Activated CD4-positive, alpha-beta T cell treated with anti-CD3 and anti-CD28 coated beads, Interleukin-2, amount 10 ng/mL, durations not matched to agents 24 days and 14 days (primary cell): ENCODE results near the gene PSME2. TPM values are rescaled to one million over a fixed set of nuclear protein-coding genes. Genes with fewer than 3 reads are reported as not detected.
A peak's percentile ranks its signal among the peaks of the same experiment; 100 is the strongest.

Source experiments
- DNase-seq: peaks from one replicate; pipeline ENCODE4 v3.0.0; 2022
- H3K27ac Mint-ChIP-seq: one replicate; pipeline ENCODE4 v1.8.0; 2022; ENCODE audit warnings: mild to moderate bottlenecking, mixed read lengths
- H3K27me3 Mint-ChIP-seq: one replicate; pipeline ENCODE4 v1.8.0; 2022; ENCODE audit warnings: mixed read lengths
- H3K36me3 Mint-ChIP-seq: one replicate; pipeline ENCODE4 v1.8.0; 2022; ENCODE audit warnings: low read depth, mild to moderate bottlenecking, mixed read lengths
- H3K4me1 Mint-ChIP-seq: one replicate; pipeline ENCODE4 v1.8.0; 2021; ENCODE audit warnings: mixed read lengths
- H3K4me3 Mint-ChIP-seq: one replicate; pipeline ENCODE4 v1.8.0; 2022; ENCODE audit warnings: mild to moderate bottlenecking, moderate library complexity, mixed read lengths
- H3K9me3 Mint-ChIP-seq: one replicate; pipeline ENCODE4 v1.8.0; 2021; ENCODE audit warnings: mixed read lengths
- intact Hi-C: fragments of 100-400 bp; cut with micrococcal nuclease; formaldehyde crosslinking; loops from one replicate; pipeline ENCODE4 v1.15.1; 2023
- total RNA-seq: library from RNA; stranded (reverse); gene quantifications from 2 replicates; pipeline ENCODE4 v1.2.3, GENCODE V29; 2022

Gene PSME2
- total RNA-seq, 1 donor from 2014 or later, result 565 TPM

- intact Hi-C loops, result no loop called here
- Mint-ChIP-seq H3K4me3 (no peak overlapping the region), H3K9me3 (no peaks in the 10 kb centered on the region), H3K36me3 (peaks cover 57% of the 10 kb centered on the region), H3K4me1 (peaks cover 19% of the 10 kb centered on the region), H3K27ac (no peak overlapping the region), H3K27me3 (no peaks in the 10 kb centered on the region)
- DNase-seq, result no peak
Measured at GRCh38 chr14:24185026-24185425, 38.6 kb upstream of the PSME2 start.

GRCh38 chr14:24184104-24184970 is 37.9 kb upstream of the PSME2 start:
- Mint-ChIP-seq H3K27ac (no peak overlapping the region), H3K36me3 (peaks cover 58% of the 10 kb centered on the region), H3K9me3 (no peaks in the 10 kb centered on the region), H3K4me3 (no peak overlapping the region), H3K27me3 (no peaks in the 10 kb centered on the region), H3K4me1 (peaks cover 16% of the 10 kb centered on the region)
- DNase-seq, result peak; percentile 61
- intact Hi-C loops, result no loop called here

- no peak overlapping the region for H3K4me3 Mint-ChIP-seq
- H3K9me3 Mint-ChIP-seq, result no peaks in the 10 kb centered on the region
- intact Hi-C loops, result no loop called here
- no peak overlapping the region for H3K27ac Mint-ChIP-seq
- DNase-seq, result no peak
- peaks cover 67% of the 10 kb centered on the region for H3K36me3 Mint-ChIP-seq
- H3K4me1 Mint-ChIP-seq, result peaks cover 15% of the 10 kb centered on the region
- H3K27me3 Mint-ChIP-seq, result no peaks in the 10 kb centered on the region
Measured at GRCh38 chr14:24183014-24183481, 36.6 kb upstream of the PSME2 start.

- intact Hi-C loops, result no loop called here
- Mint-ChIP-seq H3K9me3 (no peaks in the 10 kb centered on the region), H3K4me1 (peaks cover 9% of the 10 kb centered on the region), H3K36me3 (peaks cover 68% of the 10 kb centered on the region), H3K27me3 (no peaks in the 10 kb centered on the region), H3K4me3 (no peak overlapping the region), H3K27ac (peak overlapping the region; percentile 52)
- no peak for DNase-seq
Measured at GRCh38 chr14:24182110-24182882, 35.9 kb upstream of the PSME2 start.

GRCh38 chr14:24181371-24182077 is 35.1 kb upstream of the PSME2 start:
- Mint-ChIP-seq H3K4me3 (no peak overlapping the region), H3K27me3 (no peaks in the 10 kb centered on the region), H3K4me1 (peaks cover 5% of the 10 kb centered on the region), H3K36me3 (peaks cover 70% of the 10 kb centered on the region), H3K27ac (no peak overlapping the region), H3K9me3 (no peaks in the 10 kb centered on the region)
- intact Hi-C loops, result no loop called here
- peak; percentile 60 for DNase-seq

DNA sequence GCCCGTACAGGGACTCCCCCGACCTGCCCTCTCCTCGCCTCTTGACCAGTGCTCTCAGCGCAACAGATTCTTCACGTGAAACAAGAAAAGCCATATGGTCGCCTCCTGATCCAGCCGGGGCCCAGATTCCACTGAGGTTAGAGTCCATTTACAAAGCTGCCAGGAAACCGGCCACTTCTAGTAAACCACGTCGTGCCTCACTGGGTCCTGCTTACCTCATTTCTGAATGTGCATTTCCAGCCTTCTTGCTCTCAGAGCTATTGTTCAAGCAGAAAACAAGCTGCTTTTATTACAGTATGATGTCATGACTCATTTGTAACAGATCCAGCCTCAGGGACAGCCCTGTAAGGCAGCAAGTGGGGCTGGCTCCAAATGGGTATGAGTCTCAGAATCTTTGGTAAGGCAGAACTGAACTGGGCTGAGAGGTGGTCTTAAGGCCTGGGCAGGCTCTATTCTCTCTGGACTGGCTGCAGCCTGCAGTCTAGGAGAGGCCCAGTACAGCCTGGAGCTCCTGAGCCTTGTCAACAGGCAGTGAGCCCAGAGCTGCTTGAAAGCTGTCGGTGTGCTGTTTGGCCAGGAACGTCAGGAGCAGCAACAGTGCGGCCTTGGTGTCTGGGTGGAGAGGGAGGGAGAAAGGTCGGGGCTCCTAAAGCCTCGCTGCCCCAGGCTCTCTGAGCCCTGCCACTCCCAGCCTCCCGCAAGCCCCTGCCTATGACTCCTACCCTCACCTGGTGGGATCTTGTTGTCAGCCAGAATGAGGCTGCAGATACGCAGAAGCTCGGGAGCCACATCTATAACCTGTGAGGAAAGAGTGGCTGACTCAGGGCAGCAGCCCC is 33.8 kb upstream of the PSME2 start:
- H3K36me3 Mint-ChIP-seq, result peaks cover 66% of the 10 kb centered on the region
- H3K9me3 Mint-ChIP-seq, result no peaks in the 10 kb centered on the region
- intact Hi-C loops, result no loop called here
- H3K27ac Mint-ChIP-seq, result peak overlapping the region; percentile 12
- no peak overlapping the region for H3K4me3 Mint-ChIP-seq
- peaks cover 2% of the 10 kb centered on the region for H3K4me1 Mint-ChIP-seq
- H3K27me3 Mint-ChIP-seq, result no peaks in the 10 kb centered on the region
- DNase-seq, result no peak

DNA sequence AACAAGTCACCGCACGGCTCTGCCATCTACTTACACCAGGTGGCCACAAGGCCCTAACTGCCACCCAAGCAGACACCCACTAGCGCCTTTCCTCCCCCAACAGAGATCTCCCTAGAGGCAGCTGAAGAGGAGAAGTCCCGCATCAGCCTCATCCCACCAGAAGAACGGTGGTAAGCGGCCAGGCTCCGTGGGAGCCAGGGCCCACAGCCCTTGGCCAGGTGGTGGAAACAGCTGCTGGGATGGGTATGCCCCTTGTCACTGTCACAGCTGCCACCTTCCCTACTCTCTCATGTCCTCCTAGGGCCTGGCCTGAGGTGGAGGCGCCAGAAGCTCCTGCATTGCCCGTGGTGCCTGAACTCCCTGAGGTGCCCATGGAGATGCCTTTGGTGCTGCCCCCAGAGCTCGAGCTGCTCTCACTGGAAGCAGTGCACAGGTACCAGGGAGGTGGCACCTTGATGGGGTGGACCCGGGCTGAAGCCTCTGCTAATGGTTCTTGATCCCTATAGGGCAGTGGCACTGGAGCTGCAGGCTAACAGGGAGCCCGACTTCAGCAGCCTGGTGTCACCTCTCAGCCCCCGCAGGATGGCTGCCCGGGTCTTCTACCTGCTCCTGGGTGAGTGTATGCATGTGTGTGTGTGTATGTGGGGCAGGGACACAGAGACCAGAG is 33.0 kb upstream of the PSME2 start:
- Mint-ChIP-seq H3K4me3 (no peak overlapping the region), H3K9me3 (no peaks in the 10 kb centered on the region), H3K4me1 (peaks cover 5% of the 10 kb centered on the region), H3K27me3 (no peaks in the 10 kb centered on the region), H3K27ac (peak overlapping the region; percentile 59), H3K36me3 (peaks cover 68% of the 10 kb centered on the region)
- peak; percentile 57 for DNase-seq
- intact Hi-C loops, result no loop called here

DNA sequence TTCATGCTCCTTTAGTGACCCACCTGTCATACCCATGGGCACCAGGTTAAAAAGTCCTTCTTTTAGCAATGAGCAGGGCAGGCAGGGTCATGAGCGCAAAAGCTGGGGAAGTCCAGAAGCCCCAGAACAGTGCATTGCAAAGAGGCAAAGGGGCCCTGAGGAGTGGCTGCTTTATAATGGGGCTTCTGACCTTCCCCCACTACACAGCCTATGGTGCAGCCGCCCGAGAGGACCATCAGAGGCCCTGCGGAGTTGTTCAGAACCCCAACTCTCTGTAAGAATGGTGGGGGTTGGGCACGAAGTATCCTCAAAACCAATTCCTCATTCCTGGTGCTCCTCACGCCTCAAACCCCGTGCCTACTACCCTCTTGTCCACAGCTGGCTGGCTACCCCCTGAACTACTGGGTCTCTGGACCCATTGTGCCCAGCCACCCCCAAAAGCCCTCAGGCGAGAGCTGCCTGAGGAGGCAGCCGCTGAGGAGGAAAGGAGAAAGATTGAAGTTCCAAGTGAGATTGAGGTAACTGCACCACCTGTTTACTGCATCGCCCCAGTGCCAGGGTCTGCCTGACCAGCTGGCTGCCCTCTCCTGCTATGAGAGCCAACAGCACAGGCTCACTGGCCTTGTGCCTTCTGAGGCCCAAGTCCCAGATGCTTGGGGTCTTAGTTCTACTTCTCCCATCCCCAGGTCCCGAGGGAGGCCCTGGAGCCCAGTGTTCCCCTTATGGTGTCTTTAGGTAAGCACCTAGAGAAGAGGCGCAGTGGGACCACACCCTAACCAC is 32.2 kb upstream of the PSME2 start:
- Mint-ChIP-seq H3K4me3 (no peak overlapping the region), H3K4me1 (peaks cover 5% of the 10 kb centered on the region), H3K27me3 (no peaks in the 10 kb centered on the region), H3K9me3 (no peaks in the 10 kb centered on the region), H3K36me3 (peaks cover 66% of the 10 kb centered on the region), H3K27ac (no peak overlapping the region)
- peak; percentile 55 for DNase-seq
- intact Hi-C loops, result no loop called here

DNA sequence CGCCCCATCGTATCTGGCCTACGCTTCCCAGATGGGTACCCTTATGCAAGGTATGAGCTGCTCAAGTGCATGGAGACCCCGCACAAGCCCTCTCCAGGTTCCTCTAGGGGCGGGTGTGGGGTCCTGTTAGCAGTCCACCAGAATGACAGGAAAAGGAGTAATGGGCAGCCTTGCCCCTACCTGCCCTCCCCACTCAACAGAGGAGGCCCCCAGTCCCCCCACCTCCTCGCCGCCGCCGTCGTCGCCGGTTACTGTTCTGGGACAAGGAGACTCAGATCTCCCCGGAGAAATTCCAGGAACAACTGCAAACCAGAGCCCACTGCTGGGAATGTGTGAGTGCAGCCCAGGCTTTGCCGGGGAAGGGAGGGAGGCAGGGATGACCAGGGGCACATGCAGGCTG is 31.5 kb upstream of the PSME2 start:
- H3K27me3 Mint-ChIP-seq, result no peaks in the 10 kb centered on the region
- peaks cover 67% of the 10 kb centered on the region for H3K36me3 Mint-ChIP-seq
- DNase-seq, result no peak
- peaks cover 5% of the 10 kb centered on the region for H3K4me1 Mint-ChIP-seq
- H3K4me3 Mint-ChIP-seq, result no peak overlapping the region
- H3K27ac Mint-ChIP-seq, result no peak overlapping the region
- no peaks in the 10 kb centered on the region for H3K9me3 Mint-ChIP-seq
- intact Hi-C loops, result no loop called here

GRCh38 chr14:24177041-24177825 is 30.8 kb upstream of the PSME2 start:
- no peaks in the 10 kb centered on the region for H3K27me3 Mint-ChIP-seq
- intact Hi-C loops, result no loop called here
- H3K9me3 Mint-ChIP-seq, result no peaks in the 10 kb centered on the region
- H3K4me1 Mint-ChIP-seq, result peaks cover 5% of the 10 kb centered on the region
- H3K27ac Mint-ChIP-seq, result no peak overlapping the region
- DNase-seq, result no peak
- no peak overlapping the region for H3K4me3 Mint-ChIP-seq
- peaks cover 63% of the 10 kb centered on the region for H3K36me3 Mint-ChIP-seq

DNA sequence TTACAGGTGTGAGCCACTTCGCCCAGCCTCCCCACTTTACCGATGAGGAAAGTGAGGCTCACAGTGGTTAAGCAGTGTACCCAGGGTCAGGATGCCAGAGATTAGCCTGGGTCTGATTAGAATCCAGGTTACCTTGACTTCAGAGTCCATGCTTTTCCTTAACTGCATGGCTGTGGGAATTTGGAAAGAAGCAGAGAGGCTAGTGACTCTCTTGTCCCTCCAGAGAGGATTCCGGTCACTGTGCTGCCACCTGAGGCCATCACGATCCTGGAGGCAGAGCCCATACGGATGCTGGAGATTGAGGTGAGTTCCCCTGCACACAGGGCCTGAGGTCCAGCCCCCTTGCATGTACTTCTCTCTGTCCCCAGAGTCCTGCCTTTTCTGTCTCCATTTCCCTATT is 30.2 kb upstream of the PSME2 start:
- peaks cover 5% of the 10 kb centered on the region for H3K4me1 Mint-ChIP-seq
- H3K4me3 Mint-ChIP-seq, result no peak overlapping the region
- no peaks in the 10 kb centered on the region for H3K9me3 Mint-ChIP-seq
- no peak for DNase-seq
- intact Hi-C loops, result no loop called here
- H3K27ac Mint-ChIP-seq, result no peak overlapping the region
- H3K27me3 Mint-ChIP-seq, result no peaks in the 10 kb centered on the region
- peaks cover 61% of the 10 kb centered on the region for H3K36me3 Mint-ChIP-seq

GRCh38 chr14:24172871-24173281 is 26.5 kb upstream of the PSME2 start:
- peak overlapping the region; percentile 22 for H3K27ac Mint-ChIP-seq
- peaks cover 20% of the 10 kb centered on the region for H3K4me1 Mint-ChIP-seq
- no peaks in the 10 kb centered on the region for H3K9me3 Mint-ChIP-seq
- intact Hi-C loops, result no loop called here
- no peaks in the 10 kb centered on the region for H3K27me3 Mint-ChIP-seq
- H3K36me3 Mint-ChIP-seq, result peaks cover 61% of the 10 kb centered on the region
- no peak for DNase-seq
- no peak overlapping the region for H3K4me3 Mint-ChIP-seq
